ENCODE measurements around the gene BOLL. TPM values are rescaled to one million over a fixed set of nuclear protein-coding genes. Genes with fewer than 3 reads are reported as not detected.

BOLL gene
- total RNA-seq, 2 donors from 2014 or later, result not detected

GRCh38 chr2:197821550-197822289, 36.6 kb upstream of the BOLL start:
- no peak overlapping the region for H3K4me3 ChIP-seq

GRCh38 chr2:197814526-197814925, 29.4 kb upstream of the BOLL start:
- TF ChIP-seq, protein P1, sequence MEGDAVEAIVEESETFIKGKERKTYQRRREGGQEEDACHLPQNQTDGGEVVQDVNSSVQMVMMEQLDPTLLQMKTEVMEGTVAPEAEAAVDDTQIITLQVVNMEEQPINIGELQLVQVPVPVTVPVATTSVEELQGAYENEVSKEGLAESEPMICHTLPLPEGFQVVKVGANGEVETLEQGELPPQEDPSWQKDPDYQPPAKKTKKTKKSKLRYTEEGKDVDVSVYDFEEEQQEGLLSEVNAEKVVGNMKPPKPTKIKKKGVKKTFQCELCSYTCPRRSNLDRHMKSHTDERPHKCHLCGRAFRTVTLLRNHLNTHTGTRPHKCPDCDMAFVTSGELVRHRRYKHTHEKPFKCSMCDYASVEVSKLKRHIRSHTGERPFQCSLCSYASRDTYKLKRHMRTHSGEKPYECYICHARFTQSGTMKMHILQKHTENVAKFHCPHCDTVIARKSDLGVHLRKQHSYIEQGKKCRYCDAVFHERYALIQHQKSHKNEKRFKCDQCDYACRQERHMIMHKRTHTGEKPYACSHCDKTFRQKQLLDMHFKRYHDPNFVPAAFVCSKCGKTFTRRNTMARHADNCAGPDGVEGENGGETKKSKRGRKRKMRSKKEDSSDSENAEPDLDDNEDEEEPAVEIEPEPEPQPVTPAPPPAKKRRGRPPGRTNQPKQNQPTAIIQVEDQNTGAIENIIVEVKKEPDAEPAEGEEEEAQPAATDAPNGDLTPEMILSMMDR (IDR thresholded peaks at IDR 0.05), result no peak
- TF ChIP-seq POLR2A (IDR thresholded peaks at IDR 0.05), result no peak
- intact Hi-C loops (cut with DNase I), result no loop called here
- no peaks in the 10 kb centered on the region for H3K4me1 ChIP-seq
- H3K27me3 ChIP-seq, result no peaks in the 10 kb centered on the region
- H3K27ac ChIP-seq, result no peak overlapping the region
- no peak for DNase-seq
- H3K9me3 ChIP-seq, result no peaks in the 10 kb centered on the region
- H3K36me3 ChIP-seq (replicated peaks in 1 of 2; ENCODE audit: insufficient read depth in 1 of 2, low read depth in 2 of 2), result no peaks in the 10 kb centered on the region
- H3K4me3 ChIP-seq, result no peak overlapping the region
- ATAC-seq, result no peak
- WGBS, 2 donors, result 73 to 74% methylated on average over 2 of the region's 2 CpGs

More at GRCh38 chr2:197821550-197822289, 36.6 kb upstream of the BOLL start:
- no peak for ATAC-seq
- Histone ChIP-seq H3K9me3 (no peaks in the 10 kb centered on the region), H3K36me3 (replicated peaks in 1 of 2; ENCODE audit: insufficient read depth in 1 of 2, low read depth in 2 of 2) (no peaks in the 10 kb centered on the region), H3K4me1 (no peaks in the 10 kb centered on the region), H3K27ac (no peak overlapping the region), H3K27me3 (no peaks in the 10 kb centered on the region)
- no peak for DNase-seq
- WGBS, 2 donors, result 70 to 82% methylated on average over 2 of the region's 2 CpGs
- TF ChIP-seq, protein P1 (IDR thresholded peaks at IDR 0.05), result no peak
- TF ChIP-seq POLR2A (IDR thresholded peaks at IDR 0.05), result no peak
- intact Hi-C loops (cut with DNase I), result no loop called here

DNA sequence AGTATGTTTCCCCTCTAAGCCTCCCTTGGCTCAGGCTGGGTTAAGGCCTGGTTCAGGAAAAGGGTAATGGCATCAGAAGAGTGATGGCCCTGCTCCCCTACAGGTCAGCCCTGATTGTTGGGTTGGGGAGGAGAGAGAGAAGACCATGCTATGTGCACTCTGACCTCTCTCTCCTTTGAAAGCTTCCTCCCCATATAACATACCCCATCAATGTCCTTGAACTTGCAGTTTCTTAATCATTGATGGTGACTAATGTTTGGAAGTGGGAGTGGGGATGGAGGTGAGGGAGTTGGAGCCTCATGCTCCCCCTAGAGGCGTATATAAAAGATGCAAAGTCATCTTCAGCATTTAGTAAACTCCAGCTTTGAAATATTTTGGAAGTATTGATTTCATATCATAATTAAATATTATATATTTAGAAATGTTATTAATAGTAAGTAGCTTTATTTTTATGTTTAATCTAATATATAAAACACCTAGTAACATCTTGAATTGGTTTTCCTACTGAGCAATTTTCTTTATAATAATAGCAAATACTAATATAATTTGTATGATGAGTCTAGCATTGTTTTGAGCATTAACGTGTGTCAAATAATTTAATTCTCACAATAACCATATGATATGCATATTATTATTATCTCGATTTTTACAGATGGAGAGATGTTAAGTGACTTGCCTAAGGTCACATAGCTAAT, 28.1 kb upstream of the BOLL start:
- DNase-seq (peak in 1 of 4 donors; percentile 13), ATAC-seq (peak; percentile 50)
- TF ChIP-seq, protein P1 (IDR thresholded peaks at IDR 0.05), result peak; percentile 32 to 55 (median 45)
- no peak for TF ChIP-seq POLR2A (IDR thresholded peaks at IDR 0.05)
- H3K27me3 ChIP-seq, result no peaks in the 10 kb centered on the region
- H3K4me3 ChIP-seq, result no peak overlapping the region
- intact Hi-C loops (cut with DNase I), result no loop called here
- no peaks in the 10 kb centered on the region for H3K36me3 ChIP-seq (replicated peaks in 1 of 2; ENCODE audit: insufficient read depth in 1 of 2, low read depth in 2 of 2)
- no peak overlapping the region for H3K27ac ChIP-seq
- no peaks in the 10 kb centered on the region for H3K4me1 ChIP-seq
- no peaks in the 10 kb centered on the region for H3K9me3 ChIP-seq
- WGBS, 2 donors, result 30% methylated on average over 3 of the region's 3 CpGs

DNA sequence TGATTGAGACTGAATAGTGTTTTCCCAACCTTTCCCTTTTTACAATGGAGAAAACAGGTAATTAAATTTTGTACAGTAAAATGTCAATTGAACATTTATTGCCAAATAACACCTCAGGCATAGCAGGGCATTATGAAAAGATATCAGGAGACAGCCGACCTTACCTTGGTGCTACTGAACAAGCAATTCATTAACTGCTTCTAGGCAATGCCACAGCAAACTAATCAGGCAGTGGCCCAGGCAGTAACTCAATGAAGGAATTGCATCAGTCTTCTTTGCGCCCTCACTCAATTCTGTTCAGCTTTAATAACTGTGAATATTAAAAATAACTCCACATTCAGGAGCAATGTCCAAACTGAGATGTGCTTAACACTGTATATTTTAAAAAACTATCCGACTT, 25.4 kb upstream of the BOLL start:
- no peak overlapping the region for H3K4me3 ChIP-seq
- no peak for DNase-seq
- ATAC-seq, result no peak
- TF ChIP-seq, protein P1 (IDR thresholded peaks at IDR 0.05), result no peak
- TF ChIP-seq POLR2A (IDR thresholded peaks at IDR 0.05), result no peak
- WGBS, 2 donors, result 47 to 52% methylated on average over 3 of the region's 3 CpGs
- H3K27me3 ChIP-seq, result no peaks in the 10 kb centered on the region
- peaks cover 4% of the 10 kb centered on the region for H3K4me1 ChIP-seq
- H3K36me3 ChIP-seq (replicated peaks in 1 of 2; ENCODE audit: insufficient read depth in 1 of 2, low read depth in 2 of 2), result no peaks in the 10 kb centered on the region
- no peaks in the 10 kb centered on the region for H3K9me3 ChIP-seq
- intact Hi-C loops (cut with DNase I), result no loop called here
- no peak overlapping the region for H3K27ac ChIP-seq
